ENCODE measurements around the gene ABCG1.

ABCG1 gene

DNA sequence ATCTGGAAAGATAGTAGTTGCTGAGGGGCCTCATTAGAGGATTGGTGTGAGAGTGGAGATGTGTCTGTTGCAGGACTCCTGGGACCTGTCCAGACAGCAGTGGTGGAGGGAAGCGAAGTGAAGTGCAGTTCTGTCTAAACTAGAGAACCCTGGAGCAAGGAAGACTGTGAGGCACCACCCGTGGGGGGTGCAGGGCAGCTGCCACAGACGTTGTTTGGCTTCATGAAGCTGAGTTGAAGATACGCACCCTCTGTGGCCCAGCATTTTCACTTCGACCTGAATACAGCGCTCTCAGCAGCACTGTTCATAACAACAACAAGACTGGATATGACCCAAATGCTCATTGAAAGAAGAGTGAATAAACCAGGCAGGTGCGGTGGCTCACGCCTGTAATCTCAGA is 29.3 kb downstream of the ABCG1 start:
- Histone ChIP-seq H3K4me2 (ENCODE audit: low read length) (peak overlapping the region; percentile 41), H3K79me2 (ENCODE audit: insufficient read depth, low read length) (no peaks in the 10 kb centered on the region), H4K20me1 (ENCODE audit: insufficient read depth, low read length) (no peaks in the 10 kb centered on the region)

GRCh38 chr21:42248783-42249597 is 30.1 kb downstream of the ABCG1 start:
- TF ChIP-seq CTCF (IDR thresholded peaks at IDR 0.05; ENCODE audit: low read length) (no peak), EZH2 (IDR thresholded peaks at IDR 0.05; ENCODE audit: borderline replicate concordance, low read length) (no peak)
- Histone ChIP-seq H3K9ac (ENCODE audit: low read length) (peak overlapping the region; percentile 28; the same call in 1 of the 2 replicates), H4K20me1 (ENCODE audit: insufficient read depth, low read length) (no peaks in the 10 kb centered on the region), H3F3A (ENCODE audit: insufficient read depth, low read length) (no peaks in the 10 kb centered on the region), H3K79me2 (ENCODE audit: insufficient read depth, low read length) (no peaks in the 10 kb centered on the region), H3K4me2 (ENCODE audit: low read length) (peak overlapping the region; percentile 32), H3K9me2 (ENCODE audit: low read depth, low read length) (no peaks in the 10 kb centered on the region), H2AFZ (ENCODE audit: low read length) (no peak overlapping the region), H3K9me3 (ENCODE audit: low read length) (no peaks in the 10 kb centered on the region), H3K27me3 (ENCODE audit: insufficient read depth, low read length) (no peaks in the 10 kb centered on the region), H3K27ac (ENCODE audit: low read depth, low read length, poor library complexity, severe bottlenecking) (peak overlapping the region; percentile 95), H3K4me3 (ENCODE audit: low read depth, low read length, poor library complexity, severe bottlenecking) (no peak overlapping the region), H3K4me1 (ENCODE audit: insufficient read depth, low read length, severe bottlenecking) (peaks cover 84% of the 10 kb centered on the region), H3K36me3 (ENCODE audit: insufficient read depth, low read length) (no peaks in the 10 kb centered on the region)

More for the DNA sequence above, 29.3 kb downstream of the ABCG1 start:
- Histone ChIP-seq H3K9me3 (ENCODE audit: low read length) (no peaks in the 10 kb centered on the region), H3K27me3 (ENCODE audit: insufficient read depth, low read length) (no peaks in the 10 kb centered on the region), H3K4me3 (ENCODE audit: low read depth, low read length, poor library complexity, severe bottlenecking) (no peak overlapping the region), H3K9ac (ENCODE audit: low read length) (peak overlapping the region; percentile 64), H3K9me2 (ENCODE audit: low read depth, low read length) (no peaks in the 10 kb centered on the region), H3F3A (ENCODE audit: insufficient read depth, low read length) (no peaks in the 10 kb centered on the region), H3K27ac (ENCODE audit: low read depth, low read length, poor library complexity, severe bottlenecking) (peak overlapping the region; percentile 95), H3K4me1 (ENCODE audit: insufficient read depth, low read length, severe bottlenecking) (peaks cover 80% of the 10 kb centered on the region), H2AFZ (ENCODE audit: low read length) (no peak overlapping the region), H3K36me3 (ENCODE audit: insufficient read depth, low read length) (no peaks in the 10 kb centered on the region)
- TF ChIP-seq EZH2 (IDR thresholded peaks at IDR 0.05; ENCODE audit: borderline replicate concordance, low read length) (no peak), CTCF (IDR thresholded peaks at IDR 0.05; ENCODE audit: low read length) (no peak)

DNA sequence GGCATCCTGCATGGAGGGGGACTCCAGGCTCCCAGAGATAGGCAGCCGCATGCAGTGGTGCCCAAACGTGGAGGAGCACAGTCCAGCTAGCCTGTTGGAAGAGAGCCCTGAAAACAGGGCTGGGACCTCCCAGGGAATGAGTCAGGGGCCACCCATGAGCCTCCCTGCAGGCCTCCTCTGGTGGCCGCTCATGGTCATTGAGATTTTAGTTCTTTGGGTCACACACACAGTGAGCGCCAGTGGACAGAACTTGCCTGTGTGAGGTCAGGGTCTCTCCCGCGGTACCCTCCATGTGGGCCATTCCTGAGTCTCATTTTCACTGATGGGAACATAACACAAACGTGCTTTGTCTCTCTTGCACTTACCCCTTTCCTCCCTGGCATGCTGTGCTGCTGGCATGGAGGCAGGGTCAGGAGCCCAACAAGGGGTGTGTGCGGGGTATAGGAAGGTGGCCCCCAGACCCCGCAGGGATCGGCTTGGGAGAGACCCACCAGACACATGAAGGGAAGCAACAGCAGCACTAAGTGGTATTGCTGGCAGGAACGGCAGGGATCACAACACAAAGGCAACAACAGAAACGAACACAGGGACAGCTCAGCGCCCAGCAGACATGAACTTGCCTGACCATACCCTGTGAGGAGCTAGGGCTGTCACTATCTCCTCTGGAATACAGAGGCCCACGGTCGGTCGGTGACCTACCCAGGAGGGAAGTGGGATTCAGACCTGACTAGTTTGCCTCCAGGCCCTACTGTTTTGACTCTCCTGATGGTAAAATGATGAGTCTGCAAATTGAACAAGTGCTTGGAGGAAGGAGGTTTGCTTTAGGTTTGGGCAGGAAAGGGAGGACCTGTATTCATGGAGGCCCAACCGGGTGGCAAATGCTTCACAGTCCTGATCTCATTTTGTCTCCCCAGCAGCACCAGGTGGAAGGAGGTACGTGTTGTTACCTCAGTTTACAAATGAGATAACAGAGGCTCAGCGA is 31.8 kb downstream of the ABCG1 start:
- H3F3A ChIP-seq (ENCODE audit: insufficient read depth, low read length), result no peaks in the 10 kb centered on the region
- no peaks in the 10 kb centered on the region for H3K36me3 ChIP-seq (ENCODE audit: insufficient read depth, low read length)
- TF ChIP-seq CTCF (IDR thresholded peaks at IDR 0.05; ENCODE audit: low read length) (no peak), EZH2 (IDR thresholded peaks at IDR 0.05; ENCODE audit: borderline replicate concordance, low read length) (no peak)
- H3K9ac ChIP-seq (ENCODE audit: low read length), result peak overlapping the region; percentile 38; the same call in 1 of the 2 replicates
- H3K9me3 ChIP-seq (ENCODE audit: low read length), result no peaks in the 10 kb centered on the region
- H3K4me3 ChIP-seq (ENCODE audit: low read depth, low read length, poor library complexity, severe bottlenecking), result no peak overlapping the region
- H3K79me2 ChIP-seq (ENCODE audit: insufficient read depth, low read length), result no peaks in the 10 kb centered on the region
- no peaks in the 10 kb centered on the region for H3K9me2 ChIP-seq (ENCODE audit: low read depth, low read length)
- peak overlapping the region; percentile 95 for H3K27ac ChIP-seq (ENCODE audit: low read depth, low read length, poor library complexity, severe bottlenecking)
- H3K4me1 ChIP-seq (ENCODE audit: insufficient read depth, low read length, severe bottlenecking), result peaks cover 96% of the 10 kb centered on the region
- H4K20me1 ChIP-seq (ENCODE audit: insufficient read depth, low read length), result no peaks in the 10 kb centered on the region
- H2AFZ ChIP-seq (ENCODE audit: low read length), result no peak overlapping the region
- no peak overlapping the region; the same call in 1 of the 2 replicates for H3K4me2 ChIP-seq (ENCODE audit: low read length)
- no peaks in the 10 kb centered on the region for H3K27me3 ChIP-seq (ENCODE audit: insufficient read depth, low read length)

Data from OCI-LY1 (cell line).